NCI-H2107 treated with DMSO at 0.1 percent for 48 hours (cell line): Measurements from ENCODE around the gene PGF.
A peak's percentile ranks its signal among the peaks of the same experiment; 100 is the strongest.

Experiments
- DNase-seq: peaks from one replicate; lab custom pipeline; 2025; ENCODE audit not compliant: unreplicated experiment; lab: John Stamatoyannopoulos, UW

The PGF gene

GRCh38 chr14:74979029-74979428 lies 23.6 kb upstream of the PGF start:
- DNase-seq = no peak

DNA sequence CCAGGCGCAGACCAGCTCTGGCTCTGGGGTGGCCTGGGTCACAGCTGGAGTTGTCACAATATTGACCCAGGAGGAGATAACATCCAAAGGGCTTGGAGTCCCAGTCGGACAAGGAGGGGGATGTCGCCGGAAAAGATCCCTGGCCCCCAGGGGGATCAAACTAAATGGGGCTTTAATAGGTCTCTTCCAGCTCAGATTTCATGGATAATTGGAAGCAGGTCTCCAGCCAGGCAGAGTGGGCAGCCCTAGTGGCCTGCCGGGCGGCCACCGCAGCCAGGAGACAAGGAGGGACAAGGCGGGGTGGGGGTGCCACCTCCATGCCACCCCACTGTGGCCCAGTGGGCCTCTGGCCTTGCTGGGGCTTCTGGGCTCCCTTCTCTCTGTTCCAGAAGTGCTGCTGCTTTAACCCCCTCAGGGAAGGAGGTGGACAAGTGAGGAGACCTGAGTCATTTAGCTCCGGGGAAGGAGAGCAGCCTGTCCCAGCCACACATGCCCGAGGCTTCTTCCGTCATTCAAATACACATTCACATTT lies 23.1 kb upstream of the PGF start:
- no peak for DNase-seq

GRCh38 chr14:74977901-74978385 lies 22.5 kb upstream of the PGF start:
- DNase-seq = no peak

DNA sequence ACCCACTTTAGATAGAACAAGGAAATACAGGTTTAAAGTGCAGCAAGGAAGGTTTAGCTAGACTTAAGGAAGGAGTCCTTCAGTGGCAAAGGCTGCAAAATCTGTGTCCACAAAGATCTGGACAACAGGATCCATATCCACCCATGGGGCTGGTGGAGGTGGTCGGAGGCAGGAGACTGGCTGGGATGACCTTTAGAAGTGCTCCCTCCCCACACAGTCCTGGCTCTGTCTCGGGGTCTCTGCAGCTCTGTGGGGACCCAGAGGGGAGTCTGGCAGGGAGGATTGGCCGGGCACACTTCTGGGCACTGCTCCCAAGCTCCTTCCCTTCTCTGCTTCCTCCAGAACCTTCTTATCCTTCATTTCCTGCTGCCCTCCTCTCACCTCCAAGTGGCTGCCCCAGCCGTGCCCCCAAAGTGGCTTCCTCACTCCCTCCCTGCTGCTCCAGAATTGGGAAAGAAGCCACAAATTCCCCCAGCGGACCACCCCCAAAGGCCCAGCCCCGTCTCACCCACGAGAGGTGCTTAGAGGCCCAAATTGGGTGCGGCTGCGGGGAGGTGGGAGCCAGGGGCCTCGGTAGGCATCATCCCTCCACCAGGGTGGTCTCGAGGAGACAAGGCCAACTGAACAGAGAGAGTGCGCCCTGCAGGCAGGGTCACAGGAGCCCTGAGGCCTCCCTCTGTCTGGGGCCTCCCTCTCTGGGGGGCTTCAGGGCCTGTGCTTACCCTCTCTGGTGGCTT lies 21.9 kb upstream of the PGF start:
- no peak for DNase-seq

GRCh38 chr14:74976264-74977113 lies 21.1 kb upstream of the PGF start:
- DNase-seq = no peak

DNA sequence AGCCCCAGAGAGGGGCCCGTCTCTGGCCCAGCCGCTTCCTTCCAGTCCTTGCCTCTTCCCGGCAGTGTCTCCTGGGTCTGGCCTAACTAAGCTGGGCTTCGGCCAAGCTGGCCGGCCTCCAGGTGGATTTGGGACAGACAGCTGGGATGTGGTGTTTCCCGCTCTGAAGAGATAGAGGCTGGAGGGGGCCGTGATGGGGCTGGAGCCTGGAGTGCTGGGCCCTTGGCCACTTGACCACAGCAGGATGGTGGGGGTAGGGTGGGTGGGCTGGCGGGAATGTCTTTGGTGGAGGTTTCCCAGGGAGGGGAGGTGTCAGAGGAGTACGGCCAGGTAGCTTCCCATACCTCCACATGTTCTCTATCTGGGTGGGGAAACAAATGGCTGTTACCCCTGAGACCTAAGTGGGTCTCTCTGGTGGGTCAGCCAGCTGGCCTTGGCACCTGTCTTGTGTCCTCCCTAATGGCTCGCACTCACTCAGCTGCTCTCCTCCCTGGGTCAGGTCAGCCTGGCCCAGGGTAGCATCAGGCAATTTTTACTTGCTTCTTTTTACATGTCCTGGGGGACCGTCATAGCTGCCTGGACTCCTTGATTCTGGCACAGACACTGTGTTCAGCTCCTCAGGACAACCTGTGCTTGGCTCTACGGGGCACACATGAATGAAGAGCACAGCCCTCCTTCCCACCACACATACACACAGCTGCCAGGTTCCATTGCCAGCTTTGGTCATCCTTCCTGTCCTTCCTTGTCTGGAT lies 19.8 kb upstream of the PGF start:
- no peak for DNase-seq

DNA sequence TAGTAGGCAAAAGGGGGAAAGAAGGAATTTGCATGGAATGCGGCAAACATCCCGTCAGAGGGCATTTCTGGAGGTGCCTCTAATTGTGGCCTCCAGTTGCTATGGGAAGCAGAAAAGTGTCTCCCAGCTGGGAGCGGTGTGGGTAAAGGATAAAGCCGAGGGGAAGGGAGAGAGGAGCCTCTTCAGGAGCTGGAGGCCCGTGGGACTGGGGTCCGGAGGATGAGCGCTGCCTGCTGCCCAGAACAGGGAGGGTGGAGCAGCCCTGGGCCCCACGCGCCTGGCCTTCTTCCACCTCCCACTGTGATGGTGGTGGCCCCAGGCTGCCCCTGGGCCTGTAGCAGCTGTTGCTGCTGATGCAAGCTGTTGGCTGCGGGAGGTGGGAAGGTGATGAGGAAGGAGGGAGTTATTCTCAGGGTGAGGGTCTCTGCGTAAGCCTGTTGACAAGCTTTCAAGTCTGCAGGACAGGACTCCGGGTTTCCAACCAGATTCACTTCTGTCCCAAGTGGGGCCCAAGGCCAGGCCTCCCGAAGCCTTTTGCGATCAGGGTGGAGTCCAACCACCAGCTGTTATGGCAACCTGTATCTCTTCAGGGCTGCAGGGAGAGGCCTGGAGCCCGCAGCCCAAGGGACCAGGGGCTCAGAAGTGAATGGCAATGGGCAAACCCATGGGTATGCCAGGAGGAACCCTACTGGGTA lies 19.1 kb upstream of the PGF start:
- no peak for DNase-seq

DNA sequence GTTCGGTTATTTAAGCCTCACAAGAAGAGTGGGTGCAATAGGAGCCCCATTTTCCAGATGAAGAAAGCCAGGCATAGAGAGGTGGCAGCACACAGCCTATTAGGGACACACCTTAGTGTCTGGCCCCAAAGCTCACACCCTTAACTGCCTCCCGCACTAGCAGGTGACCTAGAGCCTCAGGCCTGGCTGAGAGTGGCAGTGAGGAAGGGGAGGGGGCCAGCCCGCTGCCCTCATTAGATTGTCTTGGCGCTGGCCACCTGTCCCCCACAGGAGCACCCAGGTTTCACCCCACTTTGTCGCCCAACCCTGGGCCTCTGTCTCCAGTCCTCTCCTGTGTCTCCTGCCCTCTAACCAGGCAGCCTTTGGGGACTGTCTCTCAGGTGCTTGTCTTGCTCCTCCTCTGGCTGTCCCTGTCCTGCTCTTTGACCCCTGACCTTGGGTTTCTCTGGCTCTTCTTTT lies 18.5 kb upstream of the PGF start:
- no peak for DNase-seq

GRCh38 chr14:74973003-74973653 lies 17.7 kb upstream of the PGF start:
- DNase-seq = no peak

GRCh38 chr14:74968811-74969210 lies 13.4 kb upstream of the PGF start:
- no peak for DNase-seq

GRCh38 chr14:74965486-74966153 lies 10.2 kb upstream of the PGF start:
- no peak for DNase-seq

DNA sequence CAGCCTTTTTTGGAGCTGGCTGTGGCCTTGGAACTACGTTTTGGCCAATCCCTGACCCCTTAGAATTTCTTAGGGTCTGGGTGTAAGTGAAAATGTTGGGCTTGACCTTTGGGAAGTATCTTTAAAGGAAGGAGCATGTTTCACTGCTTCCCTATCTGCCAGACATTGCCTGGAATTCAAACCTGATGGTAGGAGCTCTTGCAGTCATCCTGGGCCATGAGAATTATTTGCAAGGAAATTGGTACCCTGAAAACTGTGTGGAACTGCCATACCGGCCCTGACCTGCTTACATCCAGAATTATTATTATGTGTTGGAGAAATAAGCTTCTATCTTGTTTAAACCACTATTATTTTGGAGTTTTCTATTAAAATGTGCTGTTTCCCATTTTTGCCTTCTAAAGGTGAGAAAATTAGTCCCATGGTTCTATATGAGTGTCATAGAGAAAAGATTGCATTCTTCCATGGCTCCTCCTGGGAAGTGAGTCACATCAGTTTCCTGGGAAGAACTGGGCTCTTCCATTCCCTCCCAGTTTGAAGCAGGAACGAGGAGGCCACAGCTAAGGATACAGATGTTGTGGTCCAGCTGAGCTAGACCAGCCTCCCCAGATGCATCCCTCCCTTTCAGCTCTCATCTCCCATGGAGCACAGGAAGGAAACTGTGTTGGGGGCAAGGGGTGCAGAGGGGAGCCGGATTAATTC lies 9.5 kb upstream of the PGF start:
- DNase-seq = no peak

DNA sequence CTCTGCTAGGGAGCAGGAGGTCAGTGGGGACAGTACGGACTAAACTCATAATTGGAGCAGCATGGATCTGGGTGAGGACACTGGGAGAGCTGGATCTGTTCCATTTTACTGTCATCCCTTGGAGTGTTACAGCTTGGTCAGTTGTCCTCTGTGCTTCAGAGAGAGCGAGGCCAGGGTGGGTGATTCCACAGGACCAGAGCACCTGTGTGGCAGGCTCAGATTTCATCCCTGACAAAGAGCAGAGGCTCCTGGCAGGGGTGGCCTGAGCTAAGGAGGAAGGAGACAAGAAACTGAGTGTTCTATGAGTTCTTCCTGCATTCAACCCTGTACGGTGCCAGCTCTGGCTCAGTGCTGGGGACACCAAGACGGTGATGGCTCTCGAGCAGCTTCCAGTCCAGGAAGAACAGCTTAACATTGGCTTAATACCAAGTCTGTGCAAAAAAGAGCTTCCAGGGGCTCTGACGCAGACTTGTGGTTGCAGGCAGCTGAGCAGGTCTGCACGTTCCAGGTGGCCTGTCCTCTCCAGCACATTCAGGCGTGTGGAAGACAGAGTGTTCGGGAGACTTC lies 8.4 kb upstream of the PGF start:
- DNase-seq = peak; percentile 78

GRCh38 chr14:74963178-74963704 lies 7.8 kb upstream of the PGF start:
- DNase-seq = no peak

- DNase-seq = no peak
Measured at GRCh38 chr14:74962493-74962892, 7.1 kb upstream of the PGF start.

GRCh38 chr14:74962046-74962445 lies 6.6 kb upstream of the PGF start:
- DNase-seq = no peak

- no peak for DNase-seq
Measured at GRCh38 chr14:74961238-74961911, 6.0 kb upstream of the PGF start.

DNA sequence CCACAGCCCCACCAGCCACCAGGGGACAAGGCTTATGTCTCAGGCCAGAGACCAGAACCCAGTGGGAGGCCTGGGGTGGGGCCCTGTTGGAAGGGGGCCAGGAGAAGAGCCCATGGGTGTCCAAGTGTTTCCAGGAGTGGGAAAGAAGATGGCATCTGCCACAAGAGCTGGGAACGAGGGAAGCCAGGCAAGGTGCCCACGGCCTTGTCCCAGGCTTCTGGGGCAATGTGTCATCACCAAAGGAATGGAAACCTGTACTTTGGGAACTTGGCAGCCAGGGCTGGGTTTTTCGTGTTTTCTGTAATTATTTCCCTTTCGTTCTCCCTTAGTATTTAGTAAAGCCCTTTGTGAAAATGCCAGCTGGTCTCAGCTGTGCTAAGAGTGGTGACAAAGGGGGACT lies 5.3 kb upstream of the PGF start:
- DNase-seq = no peak
